GM12878 (cell line): Measurements from ENCODE around the gene UST. TPM values are rescaled to one million over a fixed set of nuclear protein-coding genes. Genes with fewer than 3 reads are reported as not detected.

ENCODE experiments used
- ATAC-seq: fragments of 200-7000 bp; cut with Tn5 transposase; 3 replicates; pipeline ENCODE4 v1.9.1; 2020; ENCODE audit warnings: mild to moderate bottlenecking, moderate library complexity
- BruUV-seq: library from RNA; stranded (reverse); fragments of 400-500 nt; replicated peaks from 2 replicates; lab custom pipeline; 2021; lab: Mats Ljungman, UMichigan
- CTCF ChIA-PET: fragments of 300-600 bp; sonication (Branson Sonifier 250); formaldehyde crosslinking; extraction: SDS; loops from one replicate; lab custom pipeline; 2021; ENCODE audit warnings: inconsistent platforms; lab: Yijun Ruan, JAX
- POLR2A ChIA-PET: fragments of 350-600 bp; formaldehyde crosslinking; extraction: SDS; loops from one replicate; lab custom pipeline; 2021; ENCODE audit warnings: inconsistent platforms; lab: Charles Lee
- RAD21 ChIA-PET: fragments of 300-600 bp; sonication (Branson Sonifier 250); formaldehyde crosslinking; loops from one replicate; lab custom pipeline; 2023; ENCODE audit warnings: antibody characterized with exemption; ENCODE audit not compliant: unreplicated experiment; lab: Charles Lee
- SMC1A ChIA-PET: fragments of 300-600 bp; sonication (Branson Sonifier 250); formaldehyde crosslinking; loops from one replicate; lab custom pipeline; 2023; ENCODE audit not compliant: unreplicated experiment, uncharacterized antibody; lab: Charles Lee
- DNase-seq: peaks from one replicate; pipeline ENCODE4 v3.0.0-alpha.2; 2011; ENCODE audit warnings: low read depth, low spot score
- FAIRE-seq: peaks from 3 replicates; lab custom pipeline; 2011; peaks lifted over from hg19 to GRCh38; lab: Jason Lieb, UNC
- H2AFZ ChIP-seq: 2 replicates; pipeline ENCODE4 v1.6.0; 2011; ENCODE audit warnings: low read depth, low read length, control low read depth; ENCODE audit not compliant: control insufficient read depth
- H3K27ac ChIP-seq: 2 replicates; pipeline ENCODE4 v1.5.1; 2011; ENCODE audit warnings: control low read depth; ENCODE audit not compliant: control insufficient read depth, insufficient read depth
- H3K27me3 ChIP-seq, 2 experiments: replicated peaks in 1 of 2; 2 replicates each; pipeline versions ENCODE4 v1.6.0 to v1.6.1; 2011; ENCODE audit warnings: low read length in 1 of 2; ENCODE audit not compliant: control insufficient read depth in 2 of 2, insufficient read depth in 2 of 2
- H3K36me3 ChIP-seq, 2 experiments: 2 replicates each; pipeline ENCODE4 v1.5.1; 2011; ENCODE audit warnings: low read length in 1 of 2; ENCODE audit not compliant: control insufficient read depth in 2 of 2, insufficient read depth in 2 of 2
- H3K4me1 ChIP-seq: 2 replicates; pipeline ENCODE4 v1.6.1; 2011; ENCODE audit warnings: mild to moderate bottlenecking, low read length, moderate library complexity, mixed read lengths; ENCODE audit not compliant: control insufficient read depth, insufficient read depth
- H3K4me2 ChIP-seq: 2 replicates; pipeline ENCODE4 v1.6.0; 2011; ENCODE audit warnings: control low read depth; ENCODE audit not compliant: control insufficient read depth, insufficient read depth
- H3K4me3 ChIP-seq: fragments of 200-600 bp; sonication (generic); 2 replicates; pipeline ENCODE4 v1.5.1; 2016
- H3K79me2 ChIP-seq: 2 replicates; pipeline ENCODE4 v1.6.0; 2011; ENCODE audit warnings: low read length; ENCODE audit not compliant: control insufficient read depth, insufficient read depth
- H3K9ac ChIP-seq: 2 replicates; pipeline ENCODE4 v1.8.0; 2011; ENCODE audit warnings: low read length, control low read depth, mixed read lengths; ENCODE audit not compliant: control insufficient read depth, insufficient read depth
- H3K9me3 ChIP-seq: replicated peaks from 3 replicates; pipeline ENCODE4 v1.5.1; 2011; ENCODE audit warnings: mild to moderate bottlenecking, low read length; ENCODE audit not compliant: control insufficient read depth, insufficient read depth
- H4K20me1 ChIP-seq: 2 replicates; pipeline ENCODE4 v1.6.0; 2011; ENCODE audit not compliant: control insufficient read depth, insufficient read depth
- BMI1 ChIP-seq: fragments of 450-650 bp; IDR thresholded peaks from 2 replicates; pipeline ENCODE4 v1.6.1; 2016; ENCODE audit warnings: mild to moderate bottlenecking, moderate library complexity, borderline replicate concordance
- NKRF ChIP-seq: fragments of 450-650 bp; conservative IDR thresholded peaks from 2 replicates; pipeline ENCODE4 v1.6.1; 2017; ENCODE audit warnings: mild to moderate bottlenecking, moderate library complexity
- PKNOX1 ChIP-seq: fragments of 450-650 bp; IDR thresholded peaks from 2 replicates; pipeline ENCODE4 v1.6.1; 2016; ENCODE audit warnings: mild to moderate bottlenecking
- PML ChIP-seq: IDR thresholded peaks from 2 replicates; pipeline ENCODE4 v1.6.1; 2012; ENCODE audit warnings: low read length, inconsistent platforms
- PRDM15 ChIP-seq: fragments of 450-650 bp; formaldehyde crosslinking; IDR thresholded peaks from 2 replicates; pipeline ENCODE4 v1.4.0; 2020; ENCODE audit warnings: mild to moderate bottlenecking, moderate library complexity
- RB1 ChIP-seq: fragments of 450-650 bp; formaldehyde crosslinking; IDR thresholded peaks from 2 replicates; pipeline ENCODE4 v1.6.1; 2017; ENCODE audit warnings: mild to moderate bottlenecking, borderline replicate concordance
- RCOR1 ChIP-seq: conservative IDR thresholded peaks from 2 replicates; pipeline ENCODE4 v1.6.1; 2012; ENCODE audit warnings: low read depth, low read length, improper control_type of control experiment
- SMC3 ChIP-seq: IDR thresholded peaks from 2 replicates; pipeline ENCODE4 v1.6.1; 2011; ENCODE audit warnings: low read length, improper control_type of control experiment, borderline replicate concordance
- TBL1XR1 ChIP-seq: IDR thresholded peaks from 2 replicates; pipeline ENCODE4 v1.6.1; 2012; ENCODE audit warnings: low read depth, low read length, improper control_type of control experiment
- ZBED1 ChIP-seq: IDR thresholded peaks from 2 replicates; pipeline ENCODE4 v1.6.1; 2016; ENCODE audit warnings: borderline replicate concordance
- ZNF207 ChIP-seq: fragments of 450-650 bp; IDR thresholded peaks from 2 replicates; pipeline ENCODE4 v1.6.1; 2014; ENCODE audit warnings: antibody characterized with exemption, mild to moderate bottlenecking, borderline replicate concordance
- ZZZ3 ChIP-seq: IDR thresholded peaks from 2 replicates; pipeline ENCODE4 v1.6.1; 2011; ENCODE audit warnings: low read depth; ENCODE audit not compliant: control insufficient read depth, insufficient read length
- WGBS: methylation state at CpG from one replicate; pipeline ENCODE4 v1.1.6; 2016; ENCODE audit warnings: low lambda C conversion rate; ENCODE audit not compliant: insufficient replicate concordance, insufficient coverage; ENCODE audit errors: missing lambda C conversion rate; 5-methylcytosine and 5-hydroxymethylcytosine counted together
- in situ Hi-C: fragments of 300-500 bp; cut with MboI; formaldehyde crosslinking; loops from 9 replicates; pipeline ENCODE4 v1.14.3; 2018; ENCODE audit warnings: mixed read lengths
- intact Hi-C: fragments of 100-400 bp; cut with micrococcal nuclease; formaldehyde crosslinking; loops from one replicate; pipeline ENCODE4 v1.14.2; 2022; ENCODE audit not compliant: unreplicated experiment
- polyA plus RNA-seq, 11 experiments: library from polyadenylated mRNA; depleted of rRNA in 4 of 11; unstranded in 6 of 11; stranded (reverse) in 5 of 11; fragments of >200 nt; fragmentation: Nextera tagmentation in 4 of 11; fragmentation: Illumina TruSeq in 1 of 11; extraction: Ambion mirVana in 4 of 11; extraction: Trizol in 1 of 11; gene quantifications; 1 replicate in 1 of 11; 2 replicates in 10 of 11; pipeline versions ENCODE4 v1.2.1 to v1.2.3, GENCODE V29; 2011 to 2016; ENCODE audit warnings: inconsistent platforms in 2 of 11, missing spikeins in 2 of 11, low read depth in 1 of 11
- total RNA-seq, 4 experiments: library from RNA; depleted of rRNA in 3 of 4; stranded (reverse); fragments of >200 nt in 3 of 4; fragmentation: Illumina TruSeq in 1 of 4; extraction: Trizol in 1 of 4; gene quantifications; 2 replicates each; pipeline versions ENCODE4 v1.2.1 to v1.2.3, GENCODE V29; 2013 to 2021

Gene UST
- total and polyA plus RNA-seq, 10 of the 15 experiments (the other 5 are each of a cell fraction or from before 2014, with no cell fraction given): 0.74 to 43.3 (median 2.2) TPM

- SMC1A ChIA-PET: interaction anchor here (1.1 to 2.6 kb wide), 2 partner anchors 13 to 15 kb away, joined by 3 to 9 read pairs; no protein-coding TSS in a partner anchor
- no peaks in the 10 kb centered on the region; a peak in 1 of 4 replicates for H3K36me3 ChIP-seq
- WGBS: 61% methylated on average over 6 of the region's 6 CpGs
- no peak overlapping the region for H3K4me3 ChIP-seq
- no peak overlapping the region for H2AFZ ChIP-seq
- H3K4me1 ChIP-seq: no peaks in the 10 kb centered on the region
- FAIRE-seq: no peak
- intact Hi-C loops (no loop called here), in situ Hi-C loops (no loop called here)
- H3K4me2 ChIP-seq: no peak overlapping the region
- H3K9me3 ChIP-seq: no peaks in the 10 kb centered on the region
- RAD21 ChIA-PET: interaction anchor here (1.4 to 1.6 kb wide), 2 partner anchors 14 to 197 kb away, joined by 3 to 5 read pairs; no protein-coding TSS in a partner anchor
- H4K20me1 ChIP-seq: no peaks in the 10 kb centered on the region; the same call in 1 of the 2 replicates
- POLR2A ChIA-PET: no interaction called here
- peaks cover 0 to 1% of the 10 kb centered on the region in 2 experiments; a peak in 1 of 4 replicates for H3K27me3 ChIP-seq
- BruUV-seq: no TSS peak
- H3K9ac ChIP-seq: no peak overlapping the region
- ATAC-seq: no peak
- CTCF ChIA-PET: no interaction called here
- no peak for DNase-seq
- TF ChIP-seq TBL1XR1 (no peak), SMC3 (no peak), ZZZ3 (no peak), PKNOX1 (no peak), PML (no peak), NKRF (no peak), RCOR1 (no peak), BMI1 (no peak), ZBED1 (no peak), RB1 (no peak), ZNF207 (no peak), PRDM15 (CRISPR knock-in tag) (no peak)
- no peak overlapping the region for H3K27ac ChIP-seq
- H3K79me2 ChIP-seq: no peaks in the 10 kb centered on the region
These were observed 28.3 kb downstream of the UST start for GRCh38 chr6:148775161-148775560.
